Osteoblast (primary cell): Measurements from ENCODE around the gene BCL2L11. TPM values are rescaled to one million over a fixed set of nuclear protein-coding genes. Genes with fewer than 3 reads are reported as not detected.

Experiments
- DNase-seq: peaks from one replicate; pipeline ENCODE4 v3.0.0; 2011; ENCODE audit warnings: low spot score, mixed read lengths; ENCODE audit not compliant: insufficient read length; ENCODE audit errors: missing footprints
- H2AFZ ChIP-seq: 2 replicates; pipeline ENCODE4 v1.6.0; 2011; ENCODE audit warnings: mild to moderate bottlenecking, low read length
- H3K27ac ChIP-seq: 2 replicates; pipeline ENCODE4 v1.5.1; 2011; ENCODE audit warnings: mild to moderate bottlenecking, low read depth, low read length, moderate library complexity
- H3K27me3 ChIP-seq: 2 replicates; pipeline ENCODE4 v1.6.0; 2012; ENCODE audit warnings: mild to moderate bottlenecking, control low read depth, inconsistent platforms, low read length, moderate library complexity; ENCODE audit not compliant: insufficient read depth
- H3K36me3 ChIP-seq: 2 replicates; pipeline ENCODE4 v1.5.1; 2011; ENCODE audit warnings: mild to moderate bottlenecking, low read length, control low read depth, moderate library complexity; ENCODE audit not compliant: insufficient read depth
- H3K4me1 ChIP-seq: 2 replicates; pipeline ENCODE4 v1.5.1; 2011; ENCODE audit warnings: mild to moderate bottlenecking, low read length, control low read depth, moderate library complexity; ENCODE audit not compliant: insufficient read depth
- H3K4me2 ChIP-seq: 2 replicates; pipeline ENCODE4 v1.6.0; 2011; ENCODE audit warnings: mild to moderate bottlenecking, low read length; ENCODE audit not compliant: insufficient read depth
- H3K4me3 ChIP-seq: fragments of 200-600 bp; sonication (generic); 3 replicates; pipeline ENCODE4 v1.5.1; 2012; ENCODE audit warnings: mild to moderate bottlenecking, low read length, inconsistent platforms; ENCODE audit not compliant: insufficient read depth
- H3K79me2 ChIP-seq: 2 replicates; pipeline ENCODE4 v1.6.0; 2012; ENCODE audit warnings: mild to moderate bottlenecking, low read length, control low read depth, inconsistent platforms; ENCODE audit not compliant: insufficient read depth
- H3K9me3 ChIP-seq: 2 replicates; pipeline ENCODE4 v1.5.1; 2011; ENCODE audit warnings: low read depth, low read length, control low read depth
- H4K20me1 ChIP-seq: 2 replicates; pipeline ENCODE4 v1.6.0; 2012; ENCODE audit warnings: mild to moderate bottlenecking, low read length, control low read depth; ENCODE audit not compliant: insufficient read depth
- CTCF ChIP-seq: IDR thresholded peaks from 2 replicates; pipeline ENCODE4 v1.5.1; 2011; ENCODE audit warnings: mild to moderate bottlenecking, low read depth, low read length, moderate library complexity; ENCODE audit errors: extremely low read depth
- total RNA-seq: library from RNA; depleted of rRNA; stranded (reverse); fragments of >200 nt; gene quantifications from 2 replicates; pipeline ENCODE4 v1.2.3, GENCODE V29; 2012

BCL2L11 gene
- total RNA-seq, 1 donor, result 8.0 TPM

- Histone ChIP-seq H3K9me3 (no peaks in the 10 kb centered on the region), H3K4me2 (peak overlapping the region; percentile 93), H3K79me2 (no peaks in the 10 kb centered on the region), H2AFZ (no peak overlapping the region), H3K27ac (no peak overlapping the region), H4K20me1 (no peaks in the 10 kb centered on the region), H3K4me1 (peaks cover 4% of the 10 kb centered on the region), H3K27me3 (peaks cover 17% of the 10 kb centered on the region), H3K4me3 (no peak overlapping the region), H3K36me3 (no peaks in the 10 kb centered on the region)
- no peak for TF ChIP-seq CTCF
- DNase-seq, result no peak
These were observed 3.0 kb downstream of the BCL2L11 start for GRCh38 chr2:111123751-111124150.

GRCh38 chr2:111126581-111126980 lies 5.9 kb downstream of the BCL2L11 start:
- H2AFZ ChIP-seq, result no peak overlapping the region
- H3K9me3 ChIP-seq, result no peaks in the 10 kb centered on the region
- no peak for TF ChIP-seq CTCF
- H3K36me3 ChIP-seq, result no peaks in the 10 kb centered on the region
- H3K27ac ChIP-seq, result no peak overlapping the region
- no peaks in the 10 kb centered on the region for H3K27me3 ChIP-seq
- no peaks in the 10 kb centered on the region for H4K20me1 ChIP-seq
- H3K4me3 ChIP-seq, result no peak overlapping the region
- H3K4me1 ChIP-seq, result peaks cover 2% of the 10 kb centered on the region
- H3K79me2 ChIP-seq, result no peaks in the 10 kb centered on the region
- H3K4me2 ChIP-seq, result no peak overlapping the region
- DNase-seq, result no peak

- Histone ChIP-seq H3K4me1 (no peaks in the 10 kb centered on the region), H3K27me3 (no peaks in the 10 kb centered on the region), H2AFZ (no peak overlapping the region), H4K20me1 (no peaks in the 10 kb centered on the region), H3K9me3 (no peaks in the 10 kb centered on the region), H3K36me3 (no peaks in the 10 kb centered on the region), H3K79me2 (no peaks in the 10 kb centered on the region), H3K4me2 (no peak overlapping the region), H3K27ac (no peak overlapping the region), H3K4me3 (no peak overlapping the region)
- TF ChIP-seq CTCF, result no peak
- DNase-seq, result peak; percentile 52
These were observed 6.6 kb downstream of the BCL2L11 start for GRCh38 chr2:111127351-111127750.

- no peak overlapping the region for H3K27ac ChIP-seq
- H3K4me3 ChIP-seq, result no peak overlapping the region
- H2AFZ ChIP-seq, result no peak overlapping the region
- no peak for TF ChIP-seq CTCF
- H3K36me3 ChIP-seq, result no peaks in the 10 kb centered on the region
- H4K20me1 ChIP-seq, result no peaks in the 10 kb centered on the region
- no peaks in the 10 kb centered on the region for H3K9me3 ChIP-seq
- H3K4me1 ChIP-seq, result no peaks in the 10 kb centered on the region
- no peak overlapping the region for H3K4me2 ChIP-seq
- no peaks in the 10 kb centered on the region for H3K79me2 ChIP-seq
- H3K27me3 ChIP-seq, result no peaks in the 10 kb centered on the region
- no peak for DNase-seq
These were observed 7.4 kb downstream of the BCL2L11 start for GRCh38 chr2:111128096-111128495.
